ENCODE measurements around the gene KDM4C.

Gene KDM4C

GRCh38 chr9:7097040-7097715, 339.4 kb downstream of the KDM4C start:
- no peak for DNase-seq (ENCODE audit: low read depth)
- TF ChIP-seq, protein P1, sequence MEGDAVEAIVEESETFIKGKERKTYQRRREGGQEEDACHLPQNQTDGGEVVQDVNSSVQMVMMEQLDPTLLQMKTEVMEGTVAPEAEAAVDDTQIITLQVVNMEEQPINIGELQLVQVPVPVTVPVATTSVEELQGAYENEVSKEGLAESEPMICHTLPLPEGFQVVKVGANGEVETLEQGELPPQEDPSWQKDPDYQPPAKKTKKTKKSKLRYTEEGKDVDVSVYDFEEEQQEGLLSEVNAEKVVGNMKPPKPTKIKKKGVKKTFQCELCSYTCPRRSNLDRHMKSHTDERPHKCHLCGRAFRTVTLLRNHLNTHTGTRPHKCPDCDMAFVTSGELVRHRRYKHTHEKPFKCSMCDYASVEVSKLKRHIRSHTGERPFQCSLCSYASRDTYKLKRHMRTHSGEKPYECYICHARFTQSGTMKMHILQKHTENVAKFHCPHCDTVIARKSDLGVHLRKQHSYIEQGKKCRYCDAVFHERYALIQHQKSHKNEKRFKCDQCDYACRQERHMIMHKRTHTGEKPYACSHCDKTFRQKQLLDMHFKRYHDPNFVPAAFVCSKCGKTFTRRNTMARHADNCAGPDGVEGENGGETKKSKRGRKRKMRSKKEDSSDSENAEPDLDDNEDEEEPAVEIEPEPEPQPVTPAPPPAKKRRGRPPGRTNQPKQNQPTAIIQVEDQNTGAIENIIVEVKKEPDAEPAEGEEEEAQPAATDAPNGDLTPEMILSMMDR (IDR thresholded peaks at IDR 0.05; ENCODE audit: control insufficient read depth, extremely low read depth, insufficient read depth), result no peak
- no peak overlapping the region for H3K4me3 ChIP-seq (ENCODE audit: low read depth, low read length)

GRCh38 chr9:7097785-7098752, 340.3 kb downstream of the KDM4C start:
- no peak for DNase-seq (ENCODE audit: low read depth)
- TF ChIP-seq, protein P1 (IDR thresholded peaks at IDR 0.05; ENCODE audit: control insufficient read depth, extremely low read depth, insufficient read depth), result no peak
- no peak overlapping the region for H3K4me3 ChIP-seq (ENCODE audit: low read depth, low read length)

DNA sequence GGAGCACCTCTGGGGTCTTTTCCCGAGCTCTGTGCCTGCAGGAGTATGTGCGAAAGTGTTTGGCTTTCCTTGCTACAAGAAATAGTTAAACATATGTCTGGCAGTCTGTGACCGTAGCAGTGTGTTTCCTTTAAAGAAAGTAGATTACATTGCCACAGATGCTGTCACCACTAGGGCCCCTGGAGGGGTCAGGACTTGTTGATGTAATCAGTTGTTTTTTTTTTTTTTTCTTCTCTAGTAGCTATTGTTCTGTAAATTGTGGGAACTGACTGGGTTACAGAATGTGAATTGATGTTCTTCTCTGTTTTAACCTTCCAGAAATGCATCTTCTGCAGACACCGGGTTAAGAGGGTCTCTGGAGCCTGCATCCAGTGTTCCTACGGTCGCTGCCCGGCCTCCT, 345.6 kb downstream of the KDM4C start:
- no peak for DNase-seq (ENCODE audit: low read depth)
- TF ChIP-seq, protein P1 (IDR thresholded peaks at IDR 0.05; ENCODE audit: control insufficient read depth, extremely low read depth, insufficient read depth), result no peak
- H3K4me3 ChIP-seq (ENCODE audit: low read depth, low read length), result no peak overlapping the region

DNA sequence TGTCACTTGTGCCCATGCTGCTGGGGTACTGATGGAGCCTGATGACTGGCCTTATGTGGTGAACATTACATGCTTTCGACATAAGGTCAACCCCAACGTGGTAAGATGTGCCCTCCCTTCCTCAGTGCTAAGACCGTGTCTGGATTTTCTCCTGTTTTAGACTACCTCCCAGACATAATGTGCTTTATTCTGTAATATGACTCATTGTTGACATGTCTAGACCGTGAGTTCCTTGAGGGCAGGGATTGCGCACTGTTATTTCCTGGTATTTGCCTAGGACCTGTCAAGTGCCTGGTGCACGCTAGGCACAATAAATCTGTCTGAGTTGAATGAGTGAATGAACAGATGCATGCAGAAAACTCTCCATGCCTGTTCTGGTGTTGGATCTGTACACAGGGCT, 346.0 kb downstream of the KDM4C start:
- no peak overlapping the region for H3K4me3 ChIP-seq (ENCODE audit: low read depth, low read length)
- no peak for DNase-seq (ENCODE audit: low read depth)
- TF ChIP-seq, protein P1 (IDR thresholded peaks at IDR 0.05; ENCODE audit: control insufficient read depth, extremely low read depth, insufficient read depth), result no peak

DNA sequence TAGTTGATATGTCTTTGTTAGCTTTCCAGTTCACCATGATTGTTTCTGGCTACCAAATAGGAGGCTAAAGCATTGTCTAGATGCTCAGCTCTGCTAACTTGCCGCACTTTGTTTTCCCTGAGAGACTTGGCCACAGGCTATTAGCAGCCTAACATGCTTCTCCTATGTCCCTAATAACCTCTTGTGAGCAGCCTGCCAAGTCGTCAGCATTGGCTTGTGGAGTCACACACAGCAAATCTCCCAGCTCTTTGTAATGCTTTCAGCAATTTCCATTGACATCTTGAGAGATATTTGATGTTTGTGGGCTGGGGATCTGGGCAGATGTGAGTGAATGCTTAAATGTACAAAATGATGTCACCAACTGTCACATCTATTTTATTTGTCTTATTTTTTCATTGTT, 346.9 kb downstream of the KDM4C start:
- no peak overlapping the region for H3K4me3 ChIP-seq (ENCODE audit: low read depth, low read length)
- TF ChIP-seq, protein P1 (IDR thresholded peaks at IDR 0.05; ENCODE audit: control insufficient read depth, extremely low read depth, insufficient read depth), result no peak
- DNase-seq (ENCODE audit: low read depth), result no peak

- TF ChIP-seq, protein P1 (IDR thresholded peaks at IDR 0.05; ENCODE audit: control insufficient read depth, extremely low read depth, insufficient read depth), result no peak
- DNase-seq (ENCODE audit: low read depth), result no peak
These were observed 347.3 kb downstream of the KDM4C start for GRCh38 chr9:7105095-7105494.

More at GRCh38 chr9:7105095-7105494, 347.3 kb downstream of the KDM4C start:
- no peak overlapping the region for H3K4me3 ChIP-seq (ENCODE audit: low read depth, low read length)

Data from LNCaP clone FGC (cell line).